PC-9 (cell line): ENCODE results near the gene KRCC1. TPM values are rescaled to one million over a fixed set of nuclear protein-coding genes. Genes with fewer than 3 reads are reported as not detected.

Experiments
- BruUV-seq: library from RNA; stranded (reverse); fragments of 400-500 nt; replicated peaks from 2 replicates; lab custom pipeline; 2021; lab: Mats Ljungman, UMichigan
- CTCF ChIA-PET: fragments of 300-600 bp; sonication (Branson Sonifier 250); formaldehyde crosslinking; loops from one replicate; lab custom pipeline; 2022; ENCODE audit warnings: antibody characterized with exemption; lab: Charles Lee
- POLR2A ChIA-PET: fragments of 300-600 bp; sonication (Branson Sonifier 250); formaldehyde crosslinking; loops from one replicate; lab custom pipeline; 2022; ENCODE audit warnings: antibody characterized with exemption; ENCODE audit not compliant: unreplicated experiment; lab: Charles Lee
- DNase-seq, 2 experiments: peaks; one replicate each; pipeline versions ENCODE4 v3.0.0 to v3.0.0-alpha.2; 2015 to 2022; ENCODE audit warnings: mixed read lengths in 1 of 2
- H2AFZ ChIP-seq: fragments of 200-600 bp; sonication (generic); 2 replicates; pipeline ENCODE4 v1.8.1; 2017; ENCODE audit warnings: antibody characterized with exemption
- H3F3A ChIP-seq: fragments of 200-600 bp; sonication (generic); 2 replicates; pipeline ENCODE4 v1.8.1; 2017; ENCODE audit warnings: antibody characterized with exemption, mild to moderate bottlenecking, low read depth; ENCODE audit not compliant: insufficient read depth
- H3K27ac ChIP-seq: fragments of 200-600 bp; sonication (generic); 2 replicates; pipeline ENCODE4 v1.6.1; 2016; ENCODE audit warnings: mixed run types
- H3K27me3 ChIP-seq: fragments of 200-600 bp; sonication (generic); 2 replicates; pipeline ENCODE4 v1.6.1; 2016; ENCODE audit warnings: low read depth, mixed run types; ENCODE audit not compliant: insufficient read depth
- H3K36me3 ChIP-seq: fragments of 200-600 bp; sonication (generic); 2 replicates; pipeline ENCODE4 v1.6.1; 2016; ENCODE audit warnings: low read depth, mixed run types
- H3K4me1 ChIP-seq: fragments of 200-600 bp; sonication (generic); replicated peaks from 2 replicates; pipeline ENCODE4 v1.6.1; 2016; ENCODE audit warnings: mixed run types; ENCODE audit not compliant: insufficient read depth
- H3K4me2 ChIP-seq: fragments of 200-600 bp; sonication (generic); 2 replicates; pipeline ENCODE4 v1.6.1; 2017; ENCODE audit warnings: mixed run types
- H3K4me3 ChIP-seq: fragments of 200-600 bp; sonication (generic); 2 replicates; pipeline ENCODE4 v1.6.1; 2016; ENCODE audit warnings: mixed run types
- H3K79me2 ChIP-seq: fragments of 200-600 bp; sonication (generic); 2 replicates; pipeline ENCODE4 v1.6.1; 2017; ENCODE audit warnings: low read depth, mixed run types
- H3K9me2 ChIP-seq: fragments of 200-600 bp; sonication (generic); 2 replicates; pipeline ENCODE4 v1.8.1; 2017; ENCODE audit warnings: mild to moderate bottlenecking; ENCODE audit not compliant: insufficient read depth
- H3K9me3 ChIP-seq: fragments of 200-600 bp; sonication (generic); 2 replicates; pipeline ENCODE4 v1.8.1; 2016; ENCODE audit warnings: low read depth; ENCODE audit not compliant: insufficient read depth
- H4K20me1 ChIP-seq: fragments of 200-600 bp; sonication (generic); 2 replicates; pipeline ENCODE4 v1.8.1; 2017; ENCODE audit not compliant: insufficient read depth
- EZH2 ChIP-seq: fragments of 200-600 bp; sonication (generic); IDR thresholded peaks from 2 replicates; pipeline ENCODE4 v1.8.0; 2017; ENCODE audit warnings: antibody characterized with exemption, low read depth
- intact Hi-C: fragments of 100-400 bp; cut with micrococcal nuclease; formaldehyde crosslinking; loops from one replicate; pipeline ENCODE4 v1.10.0; 2022; ENCODE audit not compliant: unreplicated experiment
- total RNA-seq: library from RNA; stranded (reverse); gene quantifications from 2 replicates; pipeline ENCODE4 v1.2.3, GENCODE V29; 2021
- TF ChIP-seq, protein P1 (sequence below): fragments of 200-600 bp; sonication (generic); conservative IDR thresholded peaks from 2 replicates; pipeline ENCODE4 v1.6.1; 2017; ENCODE audit warnings: mixed run types, antibody characterized with exemption, mild to moderate bottlenecking, moderate library complexity

KRCC1 gene
- total RNA-seq, 1 experiment from 2014 or later, result 17.4 TPM

DNA sequence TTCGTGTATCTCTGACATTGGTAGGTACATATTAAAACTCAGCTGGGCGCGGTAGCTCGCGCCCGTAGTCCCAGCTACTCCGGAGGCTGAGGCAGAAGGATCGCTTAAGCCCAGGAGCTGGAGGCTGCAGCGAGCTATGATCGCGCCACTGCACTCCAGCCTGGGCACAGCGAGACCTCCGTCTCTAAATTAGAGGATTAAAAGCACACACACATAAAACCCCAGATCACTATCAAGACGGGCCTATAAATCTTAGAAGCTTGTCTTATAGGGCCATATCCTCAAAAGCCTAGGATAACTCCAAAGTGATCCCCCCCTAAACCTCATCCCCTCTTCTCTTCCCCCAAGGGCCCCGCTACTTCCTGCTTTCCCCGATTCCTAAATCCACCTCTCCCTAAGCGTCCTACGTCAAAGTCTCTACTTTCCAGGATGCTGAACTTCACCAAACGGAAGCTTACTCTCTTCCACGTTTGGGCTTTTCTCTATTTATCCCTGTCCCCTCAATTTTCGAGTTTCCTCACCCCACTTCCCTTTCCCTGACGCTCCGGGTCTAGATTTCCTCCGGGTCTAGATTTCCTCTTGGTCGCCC lies 707 bp downstream of the KRCC1 start:
- intact Hi-C loops, result loop anchor here (2.0 to 5.0 kb wide), 2 partner anchors 38 to 1248 kb away; partner anchors contain the start of gene RNU2-63P
- H3K9me3 ChIP-seq, result no peaks in the 10 kb centered on the region
- ChIA-PET CTCF (no interaction called here), POLR2A (interaction anchor here (1.0 kb wide), 1 partner anchor 37 kb away, joined by 3 read pairs; no protein-coding TSS in a partner anchor)
- H3K36me3 ChIP-seq, result peaks cover 10% of the 10 kb centered on the region; the same call in 1 of the 2 replicates
- peak overlapping the region; percentile 76 for H3K4me3 ChIP-seq
- H3K4me2 ChIP-seq, result peak overlapping the region; percentile 78
- no peak for DNase-seq
- H3K79me2 ChIP-seq, result peaks cover 29% of the 10 kb centered on the region
- H2AFZ ChIP-seq, result peak overlapping the region; percentile 87
- H3F3A ChIP-seq, result no peaks in the 10 kb centered on the region; the same call in 1 of the 2 replicates
- H3K4me1 ChIP-seq, result peaks cover 21% of the 10 kb centered on the region
- peak overlapping the region; percentile 74 for H3K27ac ChIP-seq
- no peaks in the 10 kb centered on the region for H3K27me3 ChIP-seq
- TF ChIP-seq, protein P1, sequence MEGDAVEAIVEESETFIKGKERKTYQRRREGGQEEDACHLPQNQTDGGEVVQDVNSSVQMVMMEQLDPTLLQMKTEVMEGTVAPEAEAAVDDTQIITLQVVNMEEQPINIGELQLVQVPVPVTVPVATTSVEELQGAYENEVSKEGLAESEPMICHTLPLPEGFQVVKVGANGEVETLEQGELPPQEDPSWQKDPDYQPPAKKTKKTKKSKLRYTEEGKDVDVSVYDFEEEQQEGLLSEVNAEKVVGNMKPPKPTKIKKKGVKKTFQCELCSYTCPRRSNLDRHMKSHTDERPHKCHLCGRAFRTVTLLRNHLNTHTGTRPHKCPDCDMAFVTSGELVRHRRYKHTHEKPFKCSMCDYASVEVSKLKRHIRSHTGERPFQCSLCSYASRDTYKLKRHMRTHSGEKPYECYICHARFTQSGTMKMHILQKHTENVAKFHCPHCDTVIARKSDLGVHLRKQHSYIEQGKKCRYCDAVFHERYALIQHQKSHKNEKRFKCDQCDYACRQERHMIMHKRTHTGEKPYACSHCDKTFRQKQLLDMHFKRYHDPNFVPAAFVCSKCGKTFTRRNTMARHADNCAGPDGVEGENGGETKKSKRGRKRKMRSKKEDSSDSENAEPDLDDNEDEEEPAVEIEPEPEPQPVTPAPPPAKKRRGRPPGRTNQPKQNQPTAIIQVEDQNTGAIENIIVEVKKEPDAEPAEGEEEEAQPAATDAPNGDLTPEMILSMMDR, result no peak
- no peak for TF ChIP-seq EZH2
- no peaks in the 10 kb centered on the region for H4K20me1 ChIP-seq
- H3K9me2 ChIP-seq, result no peaks in the 10 kb centered on the region
- no TSS peak for BruUV-seq

DNA sequence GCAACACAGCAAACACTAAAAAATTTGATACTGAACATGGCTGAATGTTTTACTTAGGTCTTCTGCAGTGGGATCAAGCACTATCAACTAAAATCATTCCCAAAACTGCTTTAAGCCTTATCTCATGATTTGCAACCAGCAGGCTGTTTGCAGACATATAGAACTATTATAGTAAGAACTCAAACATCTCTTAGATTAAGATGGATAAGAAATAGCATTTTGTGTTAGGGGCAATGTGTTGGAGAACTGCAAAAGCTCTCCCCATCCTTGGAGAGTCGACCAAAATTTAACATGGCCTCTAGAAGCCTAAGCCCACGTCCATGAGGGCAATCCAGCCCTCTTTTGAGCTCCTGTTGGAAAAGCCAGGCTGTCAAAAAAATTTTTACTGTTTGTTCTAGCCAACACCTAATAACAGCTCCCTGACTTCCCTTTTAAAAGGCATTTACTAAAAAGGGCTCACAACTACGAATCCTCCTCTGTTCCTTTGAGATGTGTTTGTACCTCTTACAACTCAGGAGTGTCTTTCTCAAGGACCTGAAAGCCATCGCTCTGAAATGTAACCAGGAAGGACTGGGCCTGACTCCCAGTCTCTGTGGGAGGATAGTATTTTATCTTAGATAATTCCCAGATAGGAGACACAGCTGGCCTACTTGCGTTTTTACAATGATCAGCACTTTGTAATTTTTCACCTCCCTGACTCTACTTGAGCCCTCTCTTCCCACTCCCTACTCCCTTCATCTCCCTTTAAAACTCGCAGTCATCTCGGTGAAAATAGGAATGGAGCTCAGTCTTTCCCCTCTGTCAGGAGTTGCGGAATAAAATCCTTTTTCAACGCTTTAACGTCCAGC lies 1.4 kb downstream of the KRCC1 start:
- CTCF ChIA-PET, result no interaction called here
- H3K4me2 ChIP-seq, result peak overlapping the region; percentile 78

DNA sequence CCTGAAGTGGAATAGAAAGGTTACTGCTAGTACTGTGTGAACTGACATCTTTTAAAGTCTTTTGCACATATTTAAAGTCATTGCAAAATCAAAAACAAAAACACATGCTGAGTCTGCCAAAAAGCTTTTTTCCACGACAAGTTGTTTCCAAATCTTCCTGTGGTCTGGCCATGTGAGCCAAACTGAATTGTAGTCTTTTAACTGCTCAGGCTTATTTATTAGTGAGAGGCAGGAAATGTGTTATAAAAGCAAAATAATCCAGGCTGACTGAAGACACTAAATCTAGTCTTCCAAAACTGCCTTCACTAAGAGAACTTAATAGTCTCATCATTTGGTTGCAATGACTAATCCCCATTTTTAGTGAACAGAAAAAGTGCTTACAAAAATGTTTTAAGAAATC lies 2.3 kb downstream of the KRCC1 start:
- Histone ChIP-seq H3K27ac (no peak overlapping the region), H3K79me2 (peaks cover 29% of the 10 kb centered on the region), H3K4me3 (peak overlapping the region; percentile 76; the same call in 1 of the 2 replicates), H3K4me2 (peak overlapping the region; percentile 78), H3K9me3 (no peaks in the 10 kb centered on the region), H2AFZ (no peak overlapping the region), H3F3A (no peaks in the 10 kb centered on the region; the same call in 1 of the 2 replicates), H4K20me1 (no peaks in the 10 kb centered on the region), H3K4me1 (peaks cover 21% of the 10 kb centered on the region), H3K9me2 (no peaks in the 10 kb centered on the region), H3K36me3 (peaks cover 10% of the 10 kb centered on the region), H3K27me3 (no peaks in the 10 kb centered on the region)
- ChIA-PET POLR2A (no interaction called here), CTCF (no interaction called here)
- TF ChIP-seq, protein P1, result no peak
- TF ChIP-seq EZH2, result no peak
- intact Hi-C loops, result no loop called here
- no TSS peak for BruUV-seq
- DNase-seq, result no peak

More for the DNA sequence above, 1.4 kb downstream of the KRCC1 start:
- peak overlapping the region; percentile 76 for H3K4me3 ChIP-seq
- DNase-seq, result no peak
- H3F3A ChIP-seq, result no peaks in the 10 kb centered on the region; the same call in 1 of the 2 replicates
- peaks cover 10% of the 10 kb centered on the region for H3K36me3 ChIP-seq
- POLR2A ChIA-PET, result interaction anchor here (1.0 kb wide), 1 partner anchor 37 kb away, joined by 3 read pairs; no protein-coding TSS in a partner anchor
- H3K27me3 ChIP-seq, result no peaks in the 10 kb centered on the region
- peak overlapping the region; percentile 87; the same call in 1 of the 2 replicates for H2AFZ ChIP-seq
- peaks cover 21% of the 10 kb centered on the region for H3K4me1 ChIP-seq
- no peaks in the 10 kb centered on the region for H4K20me1 ChIP-seq
- BruUV-seq, result TSS peak; percentile 50
- H3K9me2 ChIP-seq, result no peaks in the 10 kb centered on the region
- no peak overlapping the region for H3K27ac ChIP-seq
- TF ChIP-seq EZH2, result no peak
- TF ChIP-seq, protein P1, result no peak
- peaks cover 29% of the 10 kb centered on the region for H3K79me2 ChIP-seq
- no peaks in the 10 kb centered on the region for H3K9me3 ChIP-seq
- intact Hi-C loops, result loop anchor here (2.0 kb wide), 1 partner anchor 37 kb away; the partner anchor contains the start of gene RNU2-63P
